HG03469 (cell line): ENCODE results near the gene GRK5.

Experiments used
- ATAC-seq: cut with Tn5 transposase; IDR thresholded peaks from one replicate; pipeline ENCODE4 v1.9.1; 2021; ENCODE audit warnings: mild to moderate bottlenecking, moderate library complexity, moderate number of reproducible peaks; ENCODE audit not compliant: unreplicated experiment

GRK5 gene

DNA sequence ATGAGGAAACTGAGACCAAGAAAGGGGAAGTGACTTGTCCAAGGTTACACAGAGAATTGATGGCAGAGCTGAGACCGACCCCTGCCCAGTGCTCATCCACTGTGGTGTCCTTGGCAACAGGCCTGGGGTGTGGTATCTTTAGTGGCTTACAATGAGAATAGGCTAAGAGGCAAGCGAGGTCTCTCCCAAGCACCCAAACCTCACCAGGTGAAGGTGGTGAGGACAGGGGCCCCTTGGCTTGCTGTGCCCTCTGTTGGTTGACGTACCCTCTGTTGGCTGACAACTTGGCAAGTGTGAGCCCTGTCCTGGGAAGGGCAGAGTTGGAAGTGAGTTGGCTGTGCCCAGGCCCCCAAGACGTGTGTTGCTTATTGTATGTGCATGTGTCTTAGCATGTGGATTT, 166.9 kb downstream of the GRK5 start:
- ATAC-seq = no peak

DNA sequence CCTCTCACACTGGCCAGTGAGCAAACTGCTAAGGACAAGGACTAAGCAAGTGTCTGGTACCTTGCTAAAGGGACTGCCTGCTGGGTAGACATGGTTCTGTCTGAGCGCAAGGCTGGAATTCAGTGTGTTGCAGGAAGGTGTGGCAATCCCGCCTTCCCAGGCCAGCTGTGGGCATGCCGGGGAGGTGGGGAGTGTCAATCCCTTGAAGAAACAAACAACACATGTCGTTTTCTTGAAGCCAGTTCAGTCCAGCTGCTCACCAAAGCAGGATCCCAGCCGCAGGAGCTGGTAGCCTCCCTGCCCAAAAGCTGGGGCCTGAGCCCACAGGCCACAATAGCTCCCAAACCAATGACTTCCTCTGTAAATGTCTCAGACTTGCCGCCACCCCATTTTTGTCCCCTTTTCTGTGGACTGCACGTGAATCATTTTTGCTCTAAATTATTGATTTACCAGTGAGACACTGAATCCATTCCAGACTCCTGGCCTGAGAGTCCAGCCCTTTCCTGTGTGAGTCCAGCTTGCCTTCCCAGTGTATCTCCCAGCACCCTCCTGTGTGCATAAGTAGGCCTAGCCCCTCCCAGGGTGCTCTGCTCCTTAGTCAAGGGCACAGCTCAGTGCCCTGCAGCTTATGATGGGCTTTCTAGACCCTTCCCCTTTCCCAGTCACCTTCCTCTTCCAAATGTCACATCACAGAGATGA, 168.4 kb downstream of the GRK5 start:
- no peak for ATAC-seq

DNA sequence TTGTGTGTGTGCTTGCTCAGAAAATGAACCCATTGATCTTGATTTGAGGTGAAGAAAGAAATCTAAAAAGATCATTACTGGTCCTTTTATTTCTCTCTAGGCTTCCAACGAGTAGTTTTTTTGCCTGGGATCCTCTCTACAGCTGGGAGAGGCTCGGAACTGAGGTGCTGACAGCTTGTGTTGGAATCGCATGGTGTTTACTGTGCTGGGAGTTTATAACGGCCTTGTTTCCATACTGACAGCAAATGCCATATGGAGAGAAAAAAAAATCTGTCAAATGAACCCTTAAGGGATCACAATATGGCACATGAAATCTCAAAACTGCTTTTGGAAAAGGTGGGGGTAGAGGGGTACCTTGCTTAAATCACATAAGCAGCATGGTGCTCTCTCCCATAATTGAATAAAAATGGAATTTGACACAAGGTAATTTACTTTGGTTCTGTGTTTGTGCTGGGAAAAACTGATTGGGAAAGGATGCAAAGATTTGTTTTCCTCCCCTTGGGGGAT, 170.1 kb downstream of the GRK5 start:
- no peak for ATAC-seq

DNA sequence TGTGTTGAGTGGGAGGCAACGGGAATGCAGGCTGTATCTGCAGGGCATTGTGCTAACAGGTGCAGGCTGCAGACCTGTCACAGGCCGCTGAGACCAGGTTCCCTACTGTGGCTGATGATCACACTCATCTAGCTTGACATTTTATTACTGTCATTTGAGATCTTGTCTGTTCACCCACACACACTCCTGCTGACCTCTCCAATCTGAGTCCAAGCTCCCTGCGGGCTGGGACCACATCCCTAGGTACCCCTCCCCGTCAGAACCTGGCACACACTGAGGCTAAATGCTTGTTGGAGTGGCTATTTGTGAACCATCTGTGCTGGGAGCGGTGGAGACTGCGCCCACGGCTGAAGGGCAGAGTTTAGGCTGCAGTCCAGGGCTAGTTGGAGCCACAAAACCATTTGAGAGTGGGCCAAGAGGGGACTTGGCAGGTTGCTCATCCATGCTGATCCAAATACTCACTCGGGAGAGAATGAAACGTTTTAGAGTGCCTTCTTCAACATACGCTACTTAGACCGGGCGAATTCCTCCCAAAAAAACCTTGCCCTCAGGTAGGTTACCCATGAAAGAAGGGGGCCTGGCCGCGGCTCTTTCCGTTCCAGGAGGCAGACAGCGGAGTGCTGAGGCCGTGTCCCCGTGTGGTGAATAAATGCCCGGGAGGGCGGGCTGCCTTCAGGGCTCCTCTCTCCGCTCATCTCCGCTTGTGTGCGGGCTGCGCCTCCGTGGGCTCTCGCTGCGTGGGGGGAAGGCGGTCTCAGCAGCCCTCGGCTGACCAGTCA, 170.8 kb downstream of the GRK5 start:
- no peak for ATAC-seq

DNA sequence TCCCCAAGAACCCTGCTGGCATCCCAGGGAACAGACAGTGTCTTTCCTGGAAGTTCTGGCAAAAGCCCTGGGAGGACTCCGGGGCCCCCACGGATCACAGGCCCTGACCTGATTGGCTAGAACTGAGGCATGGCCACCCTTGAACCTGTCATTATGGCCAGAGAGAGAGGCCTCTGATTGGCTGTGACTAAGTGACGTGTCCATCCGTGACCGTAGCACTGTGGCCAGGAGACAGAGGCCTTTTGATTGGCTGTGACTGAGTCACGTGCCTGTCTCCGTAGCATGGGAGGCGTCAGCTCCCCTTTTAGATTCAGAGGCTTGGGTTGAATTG, 171.3 kb downstream of the GRK5 start:
- ATAC-seq = no peak

DNA sequence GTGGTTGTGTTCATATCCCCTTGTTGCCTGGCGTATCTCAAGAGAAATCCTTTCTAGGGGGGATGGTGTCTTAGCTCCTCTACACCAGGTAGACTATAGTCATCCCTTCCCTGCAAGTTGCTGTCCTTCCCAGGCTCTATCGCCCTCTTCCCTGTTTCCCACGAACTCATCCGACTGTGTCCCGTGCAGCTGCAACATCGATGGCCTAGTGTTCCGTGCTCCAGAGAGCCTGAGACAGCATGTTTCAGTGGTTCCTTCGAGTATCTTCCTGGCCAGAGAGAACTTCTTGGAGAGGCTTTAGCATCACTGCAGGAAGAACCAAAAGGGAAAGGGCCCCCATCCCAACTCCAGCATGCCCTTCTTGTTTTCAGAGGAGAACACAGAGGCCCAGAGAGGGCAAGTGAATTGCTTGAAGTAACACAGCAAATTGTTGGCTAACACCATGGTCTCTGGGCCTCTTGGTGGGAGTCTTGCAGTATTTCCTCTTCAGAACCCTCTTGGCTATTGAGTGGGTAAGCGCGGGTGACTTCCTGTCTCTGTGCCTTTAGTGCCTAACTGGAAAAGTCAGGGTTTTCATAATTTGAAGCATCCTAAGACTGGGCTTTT, 172.2 kb downstream of the GRK5 start:
- ATAC-seq = no peak

DNA sequence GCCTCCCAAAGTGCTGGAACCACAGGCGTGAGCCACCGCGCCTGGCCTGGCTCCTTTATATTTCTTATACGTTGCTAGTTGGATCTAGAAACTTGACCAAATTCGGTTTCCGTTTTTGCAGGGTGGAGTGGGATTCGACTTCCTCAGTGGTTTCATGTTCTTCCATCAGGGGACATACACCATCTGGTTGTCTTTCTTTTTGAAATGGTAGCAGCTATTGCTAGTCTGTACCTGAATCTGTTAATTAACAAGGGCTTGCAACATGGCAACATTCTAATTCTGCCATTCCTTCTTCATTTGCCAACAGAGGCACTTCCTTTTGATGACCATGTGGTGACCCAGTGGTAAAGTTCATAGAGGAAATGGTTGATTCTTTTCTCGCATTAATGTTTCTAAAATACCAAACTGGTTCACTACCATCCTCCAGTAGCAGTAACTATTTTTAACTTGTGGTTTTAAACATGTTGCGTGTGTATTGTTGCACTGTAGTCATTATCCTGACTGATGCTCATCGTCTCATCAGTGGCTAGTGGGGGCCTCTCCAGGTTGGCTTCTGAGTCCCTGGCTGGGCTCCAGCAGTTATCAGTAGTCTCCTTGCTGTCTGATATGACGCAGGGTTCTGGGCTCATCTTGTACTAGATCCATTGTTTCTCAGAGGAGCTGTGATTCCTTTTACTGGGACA, 175.9 kb downstream of the GRK5 start:
- ATAC-seq = no peak

DNA sequence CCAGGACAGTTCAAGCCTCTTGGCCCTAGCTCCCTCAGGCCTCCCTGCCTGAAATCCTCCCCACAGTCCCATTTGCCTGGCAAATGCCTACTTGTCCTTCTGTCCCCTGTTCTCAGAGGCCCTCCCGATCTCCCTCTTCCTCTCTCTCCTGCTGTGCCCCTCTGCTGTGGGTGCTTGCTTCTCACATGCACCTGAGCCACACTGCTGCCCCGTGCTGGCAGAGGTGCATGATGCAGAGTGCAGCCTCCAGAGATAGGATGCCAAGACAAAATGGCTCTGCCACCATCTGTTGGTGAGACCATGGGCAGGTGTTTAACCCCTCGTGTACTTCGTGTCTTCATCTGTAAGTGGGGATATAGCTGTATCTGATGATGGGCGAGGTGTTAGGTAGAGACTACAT, 176.8 kb downstream of the GRK5 start:
- ATAC-seq = no peak

DNA sequence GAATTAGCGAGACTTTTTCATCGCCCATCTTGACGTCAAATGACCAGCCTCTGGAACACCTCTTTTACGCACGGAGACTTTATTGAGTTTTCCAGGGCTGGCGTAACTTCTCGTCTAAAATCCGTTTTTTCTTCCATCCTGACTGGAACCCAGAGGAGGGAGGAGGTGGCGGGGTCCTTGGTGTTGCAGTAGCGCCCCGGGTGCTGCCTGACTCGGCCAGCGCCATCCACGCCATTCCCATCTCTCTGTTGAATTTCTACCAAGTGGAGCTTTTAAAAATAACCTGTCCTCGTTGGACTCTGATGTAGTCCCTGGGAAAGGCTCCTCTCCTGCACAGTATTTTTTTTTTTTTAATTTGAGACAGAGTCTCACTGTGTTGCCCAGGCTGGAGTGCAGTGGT, 179.3 kb downstream of the GRK5 start:
- ATAC-seq = no peak

DNA sequence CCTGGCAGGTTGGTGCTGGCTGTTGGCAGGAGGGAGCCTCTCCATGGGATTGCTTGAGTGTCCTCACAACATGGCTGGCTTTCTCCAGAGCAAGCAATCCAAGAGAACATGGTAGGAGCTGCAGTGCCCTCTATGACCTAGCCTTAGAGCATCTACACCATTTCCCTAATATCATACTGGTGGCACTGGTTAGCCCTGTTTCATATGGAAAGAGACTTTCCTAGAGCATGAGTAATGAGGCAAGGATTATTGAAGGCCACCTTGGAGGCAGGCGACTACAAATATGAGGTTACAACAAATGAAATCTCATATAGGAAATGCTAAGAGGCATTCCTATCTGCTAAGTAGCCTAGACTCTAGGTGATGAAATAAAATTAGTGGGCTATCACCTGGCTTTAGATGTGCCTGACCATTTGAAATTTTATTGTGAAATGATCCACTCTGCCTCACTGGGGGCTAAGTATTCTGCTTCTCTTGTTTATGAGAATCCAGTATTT, 181.5 kb downstream of the GRK5 start:
- ATAC-seq = no peak

DNA sequence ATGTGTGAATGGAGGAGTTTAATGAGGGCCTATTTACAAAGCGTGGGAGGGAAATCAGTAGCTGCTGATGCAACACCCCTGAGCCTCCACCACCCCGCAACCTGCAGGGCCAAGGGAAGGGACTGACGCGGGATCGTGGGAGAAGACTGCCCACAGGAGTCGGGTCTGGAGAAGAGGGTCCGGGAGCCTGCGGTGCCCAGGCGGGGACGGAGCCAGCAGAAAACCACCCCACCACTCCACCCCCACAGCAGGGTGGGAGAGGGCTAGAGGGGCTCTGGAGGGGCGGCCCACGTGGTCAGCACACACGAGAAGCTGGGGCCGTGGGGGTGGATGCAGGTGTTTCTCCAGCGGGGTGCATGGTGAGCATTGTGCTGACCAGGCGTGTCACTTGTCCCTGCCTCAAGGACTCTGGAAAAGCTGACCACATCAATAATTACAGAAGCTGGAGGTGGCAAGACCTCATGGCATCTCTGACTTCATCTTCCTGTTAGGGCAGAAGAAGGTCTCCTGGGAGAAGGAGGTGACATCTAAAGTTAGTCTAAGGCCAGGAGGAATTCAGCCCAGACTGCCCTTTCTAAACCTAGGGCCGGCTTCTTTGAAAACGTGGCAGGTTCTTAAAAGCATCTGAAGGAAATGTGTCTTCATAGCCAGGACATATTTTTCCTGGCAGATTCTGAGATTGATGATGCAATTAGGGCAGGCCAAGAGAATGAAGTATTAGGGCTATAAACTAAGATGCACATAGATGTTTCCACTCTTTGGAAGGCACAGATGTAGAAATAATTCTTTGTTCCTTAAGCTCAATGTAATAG, 184.3 kb downstream of the GRK5 start:
- no peak for ATAC-seq

DNA sequence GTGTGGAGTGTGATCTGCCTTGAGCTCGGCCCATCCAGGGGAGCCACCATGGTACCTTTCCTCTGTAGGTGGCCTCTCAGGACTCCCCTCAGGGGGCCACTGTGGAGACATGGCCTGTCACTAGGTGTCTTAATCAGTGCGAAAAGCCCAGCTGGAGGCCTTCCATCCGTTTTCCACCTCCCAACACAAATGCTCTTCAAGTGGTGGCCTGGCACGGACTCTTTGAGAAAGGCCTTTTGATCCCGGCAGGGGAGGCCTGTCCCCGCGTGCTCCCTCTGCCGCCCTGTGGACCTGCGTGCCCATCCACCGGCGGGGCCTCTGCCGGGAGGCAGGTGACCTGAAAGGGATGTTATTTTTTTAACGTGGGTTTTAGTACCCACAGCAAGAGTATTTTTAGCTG, 185.6 kb downstream of the GRK5 start:
- ATAC-seq = no peak

DNA sequence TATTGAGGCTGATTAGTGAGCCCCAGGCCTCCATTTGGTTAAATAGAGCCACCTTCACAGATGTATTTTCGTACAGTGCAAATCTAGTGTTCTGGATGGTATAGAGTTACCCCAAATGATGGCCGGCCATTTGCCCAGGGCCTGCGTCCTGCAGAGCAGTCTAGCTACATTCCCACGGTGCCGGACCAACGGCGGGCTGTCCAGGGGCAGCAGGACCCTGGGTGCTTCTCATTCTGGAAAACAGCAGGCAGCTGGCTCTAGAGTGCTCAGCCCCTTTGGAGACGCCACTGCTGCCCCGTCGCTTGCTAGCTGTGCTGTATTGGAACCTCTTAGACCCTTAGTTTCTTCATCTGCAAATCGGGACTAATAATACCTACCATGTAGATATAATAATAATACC, 186.1 kb downstream of the GRK5 start:
- no peak for ATAC-seq

DNA sequence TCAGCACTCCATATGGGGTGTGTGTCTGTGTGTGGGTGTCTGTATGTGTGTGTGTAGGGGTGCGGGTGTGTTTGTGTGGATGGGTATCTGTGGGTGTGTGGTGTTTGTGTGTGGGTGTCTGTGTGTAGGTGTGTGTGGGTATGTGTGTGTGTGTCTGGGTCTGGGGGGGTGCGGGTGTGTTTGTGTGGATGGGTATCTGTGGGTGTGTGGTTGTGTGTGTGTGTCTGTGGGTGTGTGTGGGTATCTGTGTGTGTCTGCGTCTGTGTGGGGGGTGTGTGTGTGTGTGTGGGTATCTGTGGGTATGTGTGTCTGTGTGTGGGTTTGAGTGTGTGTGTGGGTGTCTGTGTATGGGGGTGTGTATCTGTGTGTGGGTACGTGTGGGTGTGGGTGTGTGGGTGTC, 186.5 kb downstream of the GRK5 start:
- no peak for ATAC-seq

DNA sequence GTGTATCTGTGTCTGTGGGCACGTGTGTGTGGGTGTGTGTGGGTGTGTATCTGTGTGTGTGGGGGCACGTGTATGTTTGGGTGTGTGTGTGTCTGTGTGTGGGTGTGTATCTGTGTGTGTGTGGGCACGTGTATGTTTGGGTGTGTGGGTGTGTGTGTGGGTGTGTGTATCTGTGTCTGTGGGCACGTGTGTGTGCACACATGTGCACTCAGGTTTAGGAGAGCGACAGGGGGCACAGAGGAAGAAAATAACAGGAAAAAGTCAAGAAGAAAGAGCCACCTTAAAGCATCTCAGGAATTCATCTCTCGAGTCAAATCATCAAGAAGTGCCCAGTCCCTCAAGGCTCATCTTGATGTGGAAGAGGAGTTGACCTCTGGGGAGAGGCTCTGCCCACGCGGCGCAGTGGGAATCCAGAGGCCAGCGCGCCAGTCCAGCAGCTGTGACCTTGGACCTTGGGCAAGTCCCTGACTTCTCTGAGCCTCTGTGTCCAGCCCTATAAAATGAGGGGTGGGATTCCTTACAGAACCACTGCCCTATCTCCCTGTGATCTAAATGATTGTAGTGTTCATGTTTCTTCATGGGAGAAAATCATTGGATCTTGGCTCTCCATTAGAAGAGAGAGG, 187.4 kb downstream of the GRK5 start:
- ATAC-seq = no peak

DNA sequence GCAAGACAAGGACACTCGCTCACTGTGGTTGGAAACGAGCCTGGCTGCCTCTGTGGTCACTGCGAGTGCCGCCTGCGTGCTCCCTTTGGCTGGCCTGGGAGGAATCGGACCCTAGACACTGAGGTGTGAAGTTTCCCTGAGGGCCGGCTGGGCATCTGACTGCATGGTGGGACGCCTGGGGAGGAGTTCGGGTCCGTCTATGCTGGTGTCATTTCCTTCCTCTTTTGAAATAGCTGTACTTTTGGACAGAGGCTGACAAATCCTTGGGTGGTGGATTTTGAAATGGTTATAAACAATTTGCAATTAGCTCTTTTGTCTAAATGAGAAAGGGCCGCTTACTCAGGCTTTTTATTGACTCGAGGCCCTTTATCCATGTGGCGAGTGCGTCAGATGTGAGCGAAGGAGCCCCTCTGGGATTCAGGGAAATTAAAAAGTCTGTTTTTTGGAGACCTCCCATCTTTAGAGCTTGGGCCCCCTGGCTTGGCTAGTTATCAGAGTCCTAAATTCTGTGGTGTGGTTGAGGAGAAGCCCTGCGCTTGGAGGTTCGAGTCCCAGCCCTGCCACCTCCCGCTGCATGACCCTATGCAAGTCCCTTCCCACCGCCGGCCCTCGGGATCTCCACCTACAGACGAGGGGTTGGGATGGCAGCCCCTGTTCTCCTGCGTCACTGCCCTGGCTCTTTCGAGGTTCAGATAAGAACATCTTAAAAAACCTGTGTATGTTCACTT, 188.1 kb downstream of the GRK5 start:
- ATAC-seq = no peak

DNA sequence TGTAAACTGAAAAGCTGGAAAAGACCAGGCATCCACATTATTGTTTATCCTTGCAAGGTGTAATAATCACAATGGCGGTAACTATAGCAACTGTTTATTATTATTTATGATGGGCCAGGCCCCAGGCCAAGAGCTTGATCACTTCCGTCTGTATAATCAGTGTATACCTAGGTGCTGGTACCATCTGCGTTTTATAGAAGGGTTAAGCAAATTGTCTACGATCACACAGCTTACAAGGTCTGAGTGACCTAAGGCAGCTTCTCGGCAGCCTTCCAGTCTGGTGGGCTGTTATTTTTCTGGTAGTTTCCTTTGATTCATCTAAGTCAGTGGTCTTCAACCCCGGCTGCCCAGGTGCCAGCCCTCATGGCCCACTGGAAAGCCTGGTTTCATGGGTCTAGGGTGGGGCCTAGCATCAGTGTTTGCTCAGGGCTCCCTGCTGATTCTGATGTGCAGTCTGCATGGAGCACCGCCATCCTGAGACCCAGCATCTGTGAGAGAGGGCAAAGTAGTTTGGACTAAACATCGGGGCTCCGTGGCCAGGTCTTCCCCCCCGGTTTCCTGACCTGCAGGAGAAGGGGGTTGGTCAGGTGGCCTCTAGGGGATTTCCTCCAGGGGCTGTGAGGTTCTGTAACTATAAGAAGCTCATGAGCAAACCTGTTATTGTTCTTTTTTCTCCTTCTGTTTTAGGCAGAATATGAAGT, 188.8 kb downstream of the GRK5 start:
- no peak for ATAC-seq

DNA sequence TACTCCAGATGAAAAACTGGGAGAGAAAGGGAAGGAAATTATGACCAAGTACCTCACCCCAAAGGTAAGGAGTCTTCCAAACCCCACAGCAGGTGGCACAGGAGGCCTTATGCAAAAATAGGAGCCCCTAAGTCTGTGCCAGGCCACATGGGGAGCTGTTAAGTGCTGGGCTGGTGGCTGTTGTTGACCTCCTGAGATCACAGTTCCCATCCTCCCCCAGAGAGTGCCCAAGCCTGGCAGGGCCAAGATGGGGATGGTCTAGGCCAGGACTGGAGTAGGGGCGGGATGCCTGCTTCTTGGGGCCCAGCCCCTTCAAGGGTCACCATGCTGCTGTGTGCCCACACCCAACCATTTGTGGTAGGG, 189.3 kb downstream of the GRK5 start:
- no peak for ATAC-seq

DNA sequence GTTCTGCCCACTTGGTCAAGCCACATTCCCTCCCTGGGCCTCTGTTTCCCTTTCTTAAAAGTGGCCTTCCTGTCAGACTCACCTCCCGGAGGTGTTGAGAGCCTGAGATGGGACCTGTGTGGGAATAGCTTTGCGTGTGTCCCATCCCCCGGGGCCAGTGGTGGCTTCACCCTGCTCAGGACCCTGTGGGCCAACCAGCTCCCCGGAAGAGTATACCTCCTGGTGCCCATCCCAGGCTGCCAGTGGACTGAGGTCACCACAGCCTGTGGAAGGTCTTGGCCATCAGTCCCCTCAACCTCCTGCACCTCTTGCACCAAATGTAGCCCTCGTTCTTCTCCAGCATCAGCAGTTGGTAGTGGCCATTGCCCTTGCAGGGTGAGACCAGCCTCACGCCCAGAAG, 190.0 kb downstream of the GRK5 start:
- no peak for ATAC-seq
